Prostate gland (tissue), 2 donors: Measurements from ENCODE around the gene DSCAML1. TPM values are rescaled to one million over a fixed set of nuclear protein-coding genes. Genes with fewer than 3 reads are reported as not detected.

Experiments used
- DNase-seq: peaks from one replicate; pipeline ENCODE4 v3.0.0-alpha.2; 2019; ENCODE audit warnings: low spot score
- H3K27ac ChIP-seq, 2 donors: fragments of 200-600 bp; sonication (generic); 2 replicates each; pipeline ENCODE4 v1.5.1; 2017 to 2019
- H3K27me3 ChIP-seq: fragments of 200-600 bp; sonication (generic); replicated peaks from 2 replicates; pipeline ENCODE4 v1.5.1; 2019; ENCODE audit not compliant: insufficient read depth
- H3K36me3 ChIP-seq, 2 donors: fragments of 200-600 bp; sonication (generic); 1 replicate in 1 of 2; 2 replicates in 1 of 2; pipeline versions ENCODE4 v1.5.1 to v1.8.1; 2017 to 2019
- H3K4me1 ChIP-seq: fragments of 200-600 bp; sonication (generic); replicated peaks from 2 replicates; pipeline ENCODE4 v1.5.1; 2019
- H3K4me3 ChIP-seq, 2 donors: fragments of 200-600 bp; sonication (generic); 2 replicates each; pipeline ENCODE4 v1.5.1; 2017 to 2019
- H3K9me3 ChIP-seq: fragments of 200-600 bp; sonication (generic); 2 replicates; pipeline ENCODE4 v1.5.1; 2017
- CTCF ChIP-seq, 4 experiments: fragments of 200-600 bp in 2 of 4; fragments of 450-650 bp in 2 of 4; sonication (generic) in 2 of 4; IDR thresholded peaks; 1 replicate in 3 of 4; 2 replicates in 1 of 4; pipeline ENCODE4 v1.5.1; 2016 to 2019; ENCODE audit warnings: antibody characterized with exemption in 4 of 4, mild to moderate bottlenecking in 2 of 4, moderate library complexity in 2 of 4
- POLR2A ChIP-seq: fragments of 450-650 bp; IDR thresholded peaks from one replicate; pipeline ENCODE4 v1.6.1; 2016; ENCODE audit warnings: antibody characterized with exemption, mild to moderate bottlenecking
- POLR2AphosphoS5 ChIP-seq: sonication (generic); formaldehyde crosslinking; IDR thresholded peaks from one replicate; pipeline ENCODE4 v1.6.1; 2017; ENCODE audit warnings: antibody characterized with exemption
- WGBS: methylation state at CpG from one replicate; pipeline ENCODE4 v1.1.5; 2018; 5-methylcytosine and 5-hydroxymethylcytosine counted together
- intact Hi-C: fragments of 100-400 bp; cut with DNase I; formaldehyde crosslinking; loops from one replicate; pipeline ENCODE4 v1.14.2; 2022
- total RNA-seq, 2 donors: library from RNA; depleted of rRNA; stranded (reverse); fragments of >200 nt; gene quantifications; one replicate each; pipeline ENCODE4 v1.1.0, GENCODE V29; 2016

Gene DSCAML1
- total RNA-seq, 2 donors from 2014 or later, result 0.14 to 2.8 TPM

DNA sequence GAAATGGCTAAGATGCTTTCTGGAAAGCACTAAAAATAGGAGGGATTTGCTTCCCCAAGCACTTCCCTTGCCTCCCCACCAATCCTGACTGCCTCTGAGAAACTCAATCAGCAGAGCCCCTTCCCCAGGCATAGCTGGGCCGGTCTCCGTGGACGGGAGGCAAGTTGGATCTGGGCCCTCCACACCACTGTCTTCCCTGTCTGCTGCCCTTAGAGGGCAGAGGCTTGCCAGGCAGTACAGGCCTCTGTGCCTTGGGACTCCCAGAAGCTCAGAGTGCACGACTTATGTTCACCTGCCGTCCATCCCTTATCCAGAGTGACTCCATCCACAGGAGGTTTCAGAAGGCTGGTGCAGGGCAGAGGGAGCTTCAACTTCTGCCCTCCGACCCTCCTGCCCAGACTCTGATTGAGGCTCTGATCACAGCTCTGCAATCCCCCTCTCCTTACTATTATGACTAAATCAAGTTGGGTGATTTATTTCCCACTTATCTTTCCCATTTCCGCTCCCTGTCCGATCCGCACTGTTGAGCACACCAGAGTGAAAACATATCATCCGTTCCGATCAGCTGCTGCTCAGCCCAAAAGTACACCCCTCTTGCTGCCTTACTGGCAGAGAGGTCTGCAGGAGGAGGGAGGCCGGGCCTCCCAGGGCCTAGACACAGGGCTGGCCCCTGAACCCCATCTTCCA lies 71.8 kb downstream of the DSCAML1 start:
- WGBS, result 82% methylated on average over 11 of the region's 12 CpGs
- Histone ChIP-seq H3K4me3 (no peak overlapping the region), H3K27me3 (no peaks in the 10 kb centered on the region), H3K9me3 (no peaks in the 10 kb centered on the region), H3K27ac (no peak overlapping the region), H3K36me3 (no peaks in the 10 kb centered on the region), H3K4me1 (no peaks in the 10 kb centered on the region)
- intact Hi-C loops, result no loop called here
- TF ChIP-seq POLR2AphosphoS5 (no peak), POLR2A (no peak), CTCF (IDR thresholded peaks at IDR 0.05) (no peak)
- no peak for DNase-seq

DNA sequence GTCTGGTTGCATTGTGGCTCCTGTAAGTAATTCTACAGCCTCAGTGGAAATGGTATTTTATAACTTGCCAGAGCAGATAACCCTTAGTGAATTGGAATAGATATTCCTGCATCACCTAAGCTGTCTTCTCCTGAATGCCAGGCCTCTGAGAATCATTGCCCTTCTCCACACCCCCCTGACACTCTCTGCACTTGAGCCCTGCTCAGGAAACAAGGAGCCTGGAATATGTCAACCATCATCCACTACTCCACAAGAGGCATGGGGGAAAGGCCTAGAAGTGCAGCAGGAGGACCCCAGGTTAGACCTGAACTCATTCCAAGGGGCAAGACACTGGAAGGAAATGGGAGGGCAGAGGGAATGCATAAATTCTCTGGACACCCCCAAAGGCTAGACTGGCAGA lies 72.4 kb downstream of the DSCAML1 start:
- no peak for DNase-seq
- Histone ChIP-seq H3K4me3 (no peak overlapping the region), H3K27ac (no peak overlapping the region), H3K9me3 (no peaks in the 10 kb centered on the region), H3K36me3 (no peaks in the 10 kb centered on the region), H3K4me1 (no peaks in the 10 kb centered on the region), H3K27me3 (no peaks in the 10 kb centered on the region)
- intact Hi-C loops, result no loop called here
- TF ChIP-seq CTCF (IDR thresholded peaks at IDR 0.05) (no peak), POLR2AphosphoS5 (no peak), POLR2A (no peak)

GRCh38 chr11:117724104-117724503 lies 72.9 kb downstream of the DSCAML1 start:
- no peak for TF ChIP-seq CTCF (IDR thresholded peaks at IDR 0.05)
- TF ChIP-seq POLR2AphosphoS5, result no peak
- no peak for TF ChIP-seq POLR2A
- Histone ChIP-seq H3K4me3 (no peak overlapping the region), H3K27me3 (no peaks in the 10 kb centered on the region), H3K27ac (no peak overlapping the region), H3K36me3 (no peaks in the 10 kb centered on the region), H3K4me1 (no peaks in the 10 kb centered on the region), H3K9me3 (no peaks in the 10 kb centered on the region)
- WGBS, result 93% methylated on average over 5 of the region's 5 CpGs
- intact Hi-C loops, result no loop called here
- no peak for DNase-seq

DNA sequence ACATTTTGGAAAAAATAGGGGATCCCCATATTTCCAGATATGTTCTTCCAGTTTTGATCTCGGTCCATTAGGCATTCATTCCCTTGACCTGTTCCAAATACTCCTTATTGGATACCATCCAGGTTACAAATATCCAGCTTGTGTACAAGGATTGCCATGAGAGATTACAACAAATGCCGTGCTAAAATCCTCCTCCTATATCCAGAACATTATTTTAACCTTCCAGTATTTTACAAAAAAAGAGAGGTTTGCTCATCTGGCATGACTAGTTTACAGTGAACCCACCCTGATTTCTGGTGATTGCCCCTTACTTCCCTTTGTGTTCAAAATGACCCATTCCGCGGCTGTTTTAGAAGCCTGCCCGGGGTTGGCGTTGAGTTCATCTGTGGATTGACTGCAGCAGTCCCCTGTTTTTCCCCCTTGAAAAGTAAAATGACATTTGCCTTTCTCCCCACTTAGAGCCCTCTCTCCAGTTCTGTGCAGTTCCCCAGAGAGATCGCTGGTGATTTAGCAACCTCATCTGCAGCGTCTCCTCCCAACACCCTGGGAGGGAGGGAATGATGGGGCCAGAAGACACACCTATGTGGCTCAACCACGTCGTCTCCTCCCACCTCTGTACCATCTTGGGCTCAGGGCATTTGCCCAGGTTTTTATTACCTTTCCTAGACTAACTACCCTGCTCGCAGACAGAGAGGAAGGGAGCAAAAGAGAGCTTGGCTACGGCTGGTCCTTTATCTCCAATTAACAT lies 73.6 kb downstream of the DSCAML1 start:
- no peak overlapping the region for H3K4me3 ChIP-seq
- intact Hi-C loops, result no loop called here
- no peaks in the 10 kb centered on the region for H3K4me1 ChIP-seq
- 52% methylated on average over 12 of the region's 12 CpGs for whole genome bisulfite sequencing
- no peaks in the 10 kb centered on the region for H3K9me3 ChIP-seq
- TF ChIP-seq POLR2A (no peak), CTCF (IDR thresholded peaks at IDR 0.05) (no peak), POLR2AphosphoS5 (no peak)
- H3K36me3 ChIP-seq, result no peaks in the 10 kb centered on the region
- DNase-seq, result no peak
- H3K27ac ChIP-seq, result no peak overlapping the region
- H3K27me3 ChIP-seq, result no peaks in the 10 kb centered on the region

DNA sequence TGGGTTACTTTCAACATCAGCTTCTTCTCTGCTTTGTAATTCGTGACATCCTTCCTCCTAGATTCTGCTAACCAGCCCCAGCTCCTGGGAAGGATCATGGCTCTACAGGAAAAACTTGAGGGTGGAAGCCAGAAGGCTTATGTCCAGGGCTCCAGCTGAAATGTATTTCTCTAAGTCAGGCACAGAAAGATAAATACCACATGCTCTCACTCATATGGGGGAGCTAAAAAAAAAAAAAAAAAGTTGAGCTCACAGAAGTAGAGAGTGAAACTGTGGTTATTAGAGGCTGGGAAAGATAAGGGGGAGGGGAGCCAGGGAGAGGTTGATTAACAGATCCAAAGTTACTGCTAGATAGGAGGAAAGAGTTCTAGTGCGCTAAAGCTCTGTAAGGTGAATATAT lies 74.9 kb downstream of the DSCAML1 start:
- WGBS, result 75% methylated on average over 2 of the region's 2 CpGs
- intact Hi-C loops, result no loop called here

More for the DNA sequence above, 74.9 kb downstream of the DSCAML1 start:
- Histone ChIP-seq H3K27me3 (no peaks in the 10 kb centered on the region), H3K4me3 (no peak overlapping the region), H3K9me3 (no peaks in the 10 kb centered on the region), H3K27ac (no peak overlapping the region), H3K4me1 (no peaks in the 10 kb centered on the region), H3K36me3 (no peaks in the 10 kb centered on the region)
- DNase-seq, result no peak
- TF ChIP-seq POLR2A, result no peak
- no peak for TF ChIP-seq CTCF (IDR thresholded peaks at IDR 0.05)
- no peak for TF ChIP-seq POLR2AphosphoS5
